Mucosa of rectum (tissue), 2 donors: ENCODE data around the gene CAMK1.

Experiments used
- H3K27ac ChIP-seq, 2 donors: one replicate each; pipeline ENCODE4 v1.7.0; 2013; ENCODE audit warnings: inconsistent platforms in 2 of 2, low read depth in 2 of 2, low read length in 2 of 2
- H3K27me3 ChIP-seq, 2 donors: one replicate each; pipeline ENCODE4 v1.7.0; 2013; ENCODE audit warnings: low read length in 2 of 2; ENCODE audit not compliant: control insufficient read depth in 2 of 2, insufficient read depth in 2 of 2
- H3K36me3 ChIP-seq, 2 donors: one replicate each; pipeline ENCODE4 v1.7.0; 2013; ENCODE audit warnings: low read length in 2 of 2; ENCODE audit not compliant: control insufficient read depth in 2 of 2, insufficient read depth in 2 of 2
- H3K4me1 ChIP-seq, 2 donors: one replicate each; pipeline ENCODE4 v1.7.0; 2013; ENCODE audit warnings: low read length in 2 of 2, mild to moderate bottlenecking in 1 of 2; ENCODE audit not compliant: control insufficient read depth in 2 of 2, insufficient read depth in 2 of 2
- H3K4me3 ChIP-seq, 2 donors: one replicate each; pipeline ENCODE4 v1.7.0; 2013; ENCODE audit warnings: low read length in 2 of 2
- H3K9ac ChIP-seq, 2 donors: one replicate each; pipeline ENCODE4 v1.7.0; 2013; ENCODE audit warnings: low read length in 2 of 2, low read depth in 1 of 2, mild to moderate bottlenecking in 1 of 2
- H3K9me3 ChIP-seq, 2 donors: one replicate each; pipeline ENCODE4 v1.7.0; 2013; ENCODE audit warnings: low read length in 2 of 2; ENCODE audit not compliant: control insufficient read depth in 2 of 2
- donor health status: healthy.
- donor health status: Normal muscosa, but diverticular disease.

CAMK1 gene

DNA sequence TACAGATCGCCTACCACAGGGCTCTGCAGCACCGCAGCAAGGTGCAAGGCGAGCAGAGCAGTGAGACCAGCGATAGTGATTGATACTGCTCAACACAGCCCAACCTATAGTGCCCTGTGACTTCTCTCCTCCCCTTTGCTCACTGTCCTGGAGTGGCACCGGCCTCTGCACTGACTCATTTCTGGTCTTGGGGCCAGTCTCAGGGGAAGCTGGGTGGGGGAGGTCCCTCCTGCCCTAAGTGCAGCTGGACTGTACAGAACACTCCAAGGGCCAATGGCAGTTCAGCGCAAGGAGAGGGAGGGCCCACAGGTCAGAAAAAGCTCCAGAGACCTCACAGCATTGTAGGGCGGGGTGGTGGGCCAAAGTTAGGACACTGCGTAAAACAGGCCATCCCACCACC, 22.5 kb downstream of the CAMK1 start:
- no peaks in the 10 kb centered on the region for H3K27me3 ChIP-seq
- no peaks in the 10 kb centered on the region for H3K9me3 ChIP-seq
- H3K4me1 ChIP-seq = peaks cover 19 to 20% of the 10 kb centered on the region in 2 donors
- no peak overlapping the region for H3K4me3 ChIP-seq
- no peak overlapping the region for H3K27ac ChIP-seq
- no peak overlapping the region for H3K9ac ChIP-seq
- peaks cover 64 to 73% of the 10 kb centered on the region in 2 donors for H3K36me3 ChIP-seq

DNA sequence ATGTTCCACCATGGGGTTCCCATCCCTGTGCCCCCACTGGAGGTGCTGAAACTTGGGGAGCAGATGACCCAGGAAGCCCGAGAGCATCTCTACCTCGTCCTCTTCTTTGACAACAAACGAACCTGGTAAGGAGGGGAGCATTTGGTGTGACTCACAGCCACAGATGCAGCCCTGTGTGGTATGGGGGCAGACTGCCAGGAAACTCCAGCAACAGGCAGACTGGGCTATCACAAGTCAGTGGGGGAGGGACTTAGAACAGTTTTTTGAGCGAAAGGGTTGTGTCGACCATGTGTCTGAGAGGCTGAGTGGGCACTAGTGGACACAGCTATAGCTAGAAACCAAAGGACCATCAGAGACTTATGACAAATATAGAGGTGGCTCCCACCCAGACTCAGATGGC, 23.4 kb downstream of the CAMK1 start:
- Histone ChIP-seq H3K4me3 (no peak overlapping the region), H3K9ac (no peak overlapping the region), H3K9me3 (no peaks in the 10 kb centered on the region), H3K27ac (no peak overlapping the region), H3K27me3 (no peaks in the 10 kb centered on the region), H3K4me1 (peaks cover 16 to 17% of the 10 kb centered on the region in 2 donors), H3K36me3 (peaks cover 65 to 72% of the 10 kb centered on the region in 2 donors)

DNA sequence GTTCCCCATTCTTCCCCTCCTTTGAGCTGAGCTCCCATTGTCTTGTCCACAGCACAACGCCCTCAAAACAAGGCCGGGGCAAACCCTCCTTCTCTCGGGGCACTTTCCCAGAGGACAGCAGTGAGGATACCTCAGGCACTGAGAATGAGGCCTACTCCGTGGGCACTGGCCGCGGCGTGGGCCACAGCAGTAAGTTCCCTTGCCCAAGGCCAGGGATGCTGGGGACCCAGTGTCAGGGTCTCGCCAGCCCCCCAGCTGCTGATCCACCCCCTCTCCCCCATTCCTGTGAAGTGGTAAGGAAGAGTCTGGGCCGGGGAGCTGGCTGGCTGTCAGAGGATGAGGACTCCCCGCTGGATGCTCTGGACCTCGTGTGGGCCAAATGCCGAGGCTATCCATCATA, 24.2 kb downstream of the CAMK1 start:
- Histone ChIP-seq H3K9me3 (no peaks in the 10 kb centered on the region), H3K4me1 (peaks cover 8 to 9% of the 10 kb centered on the region in 2 donors), H3K27me3 (no peaks in the 10 kb centered on the region), H3K27ac (no peak overlapping the region), H3K36me3 (peaks cover 73 to 78% of the 10 kb centered on the region in 2 donors), H3K4me3 (no peak overlapping the region), H3K9ac (no peak overlapping the region)

DNA sequence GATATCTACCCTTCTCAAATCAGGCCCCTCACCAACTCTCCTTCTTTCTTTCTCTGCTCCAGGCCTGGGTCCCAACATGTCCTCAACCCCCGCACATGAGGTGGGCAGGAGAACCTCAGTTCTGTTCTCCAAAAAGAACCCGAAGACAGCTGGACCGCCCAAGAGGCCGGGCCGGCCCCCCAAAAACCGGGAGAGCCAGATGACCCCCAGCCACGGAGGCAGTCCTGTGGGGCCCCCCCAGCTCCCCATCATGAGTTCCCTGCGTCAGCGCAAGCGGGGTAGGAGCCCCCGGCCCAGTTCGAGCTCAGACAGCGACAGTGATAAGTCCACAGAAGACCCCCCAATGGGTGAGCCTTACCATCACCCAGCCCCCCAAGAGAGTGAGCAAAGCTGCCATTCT, 25.6 kb downstream of the CAMK1 start:
- no peak overlapping the region for H3K27ac ChIP-seq
- peaks cover 85 to 92% of the 10 kb centered on the region in 2 donors for H3K36me3 ChIP-seq

DNA sequence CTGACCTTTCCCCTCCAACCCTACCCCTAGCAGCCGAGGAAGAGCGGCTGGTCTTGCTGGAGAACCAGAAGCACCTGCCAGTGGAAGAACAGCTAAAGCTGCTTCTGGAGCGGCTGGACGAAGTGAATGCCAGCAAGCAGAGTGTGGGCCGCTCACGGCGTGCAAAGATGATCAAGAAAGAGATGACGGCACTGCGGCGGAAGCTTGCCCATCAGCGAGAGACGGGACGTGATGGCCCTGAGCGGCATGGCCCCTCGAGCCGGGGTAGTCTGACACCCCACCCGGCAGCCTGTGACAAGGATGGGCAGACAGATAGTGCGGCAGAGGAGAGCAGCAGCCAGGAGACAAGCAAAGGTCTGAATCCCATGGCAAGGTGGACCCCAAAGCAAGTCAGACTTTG, 26.2 kb downstream of the CAMK1 start:
- H3K4me1 ChIP-seq = no peaks in the 10 kb centered on the region
- no peaks in the 10 kb centered on the region for H3K9me3 ChIP-seq
- H3K4me3 ChIP-seq = no peak overlapping the region
- H3K27ac ChIP-seq = no peak overlapping the region
- peaks cover 90 to 98% of the 10 kb centered on the region in 2 donors for H3K36me3 ChIP-seq
- no peaks in the 10 kb centered on the region for H3K27me3 ChIP-seq
- H3K9ac ChIP-seq = no peak overlapping the region

More for the DNA sequence above, 25.6 kb downstream of the CAMK1 start:
- H3K9me3 ChIP-seq = no peaks in the 10 kb centered on the region
- peaks cover 3% of the 10 kb centered on the region in 2 donors for H3K4me1 ChIP-seq
- H3K27me3 ChIP-seq = no peaks in the 10 kb centered on the region
- no peak overlapping the region for H3K9ac ChIP-seq
- no peak overlapping the region for H3K4me3 ChIP-seq

DNA sequence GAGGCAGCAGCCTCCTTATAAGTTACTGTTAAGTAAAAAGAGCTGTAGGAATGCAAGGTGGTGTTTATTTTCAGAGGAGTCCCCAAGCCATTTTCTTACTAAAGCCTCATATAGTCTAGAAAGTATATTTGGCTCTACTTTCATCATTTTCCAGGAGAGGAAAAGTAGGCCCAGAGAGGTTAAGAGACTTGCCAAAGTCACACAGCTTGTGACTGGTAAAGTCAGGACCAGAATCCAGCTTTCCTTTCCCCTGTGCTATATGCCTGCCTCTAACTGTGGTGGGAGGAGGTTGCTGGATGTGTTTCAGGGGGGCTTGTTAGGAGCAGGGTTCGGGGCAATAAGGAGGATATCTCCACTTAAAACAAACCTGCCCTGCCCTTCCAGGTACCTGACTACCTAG, 27.2 kb downstream of the CAMK1 start:
- H3K27ac ChIP-seq = no peak overlapping the region
- no peak overlapping the region for H3K4me3 ChIP-seq
- H3K36me3 ChIP-seq = peaks cover 92 to 98% of the 10 kb centered on the region in 2 donors
- no peaks in the 10 kb centered on the region for H3K9me3 ChIP-seq
- no peak overlapping the region for H3K9ac ChIP-seq
- no peaks in the 10 kb centered on the region for H3K4me1 ChIP-seq
- no peaks in the 10 kb centered on the region for H3K27me3 ChIP-seq

DNA sequence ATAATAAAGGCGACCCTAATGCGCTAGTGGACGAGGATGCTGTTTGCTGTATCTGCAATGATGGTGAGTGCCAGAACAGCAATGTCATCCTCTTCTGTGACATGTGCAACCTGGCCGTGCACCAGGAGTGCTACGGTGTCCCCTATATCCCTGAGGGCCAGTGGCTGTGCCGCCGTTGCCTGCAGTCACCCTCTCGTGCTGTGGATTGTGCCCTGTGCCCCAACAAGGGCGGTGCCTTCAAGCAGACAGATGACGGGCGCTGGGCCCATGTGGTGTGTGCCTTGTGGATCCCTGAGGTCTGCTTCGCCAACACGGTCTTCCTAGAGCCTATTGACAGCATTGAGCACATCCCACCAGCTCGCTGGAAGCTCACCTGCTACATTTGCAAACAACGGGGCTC, 30.6 kb downstream of the CAMK1 start:
- H3K27me3 ChIP-seq = no peaks in the 10 kb centered on the region
- H3K9ac ChIP-seq = no peak overlapping the region
- peaks cover 0 to 2% of the 10 kb centered on the region in 2 donors for H3K4me1 ChIP-seq
- H3K36me3 ChIP-seq = peaks cover 82 to 90% of the 10 kb centered on the region in 2 donors
- H3K4me3 ChIP-seq = no peak overlapping the region
- H3K27ac ChIP-seq = no peak overlapping the region
- H3K9me3 ChIP-seq = no peaks in the 10 kb centered on the region

DNA sequence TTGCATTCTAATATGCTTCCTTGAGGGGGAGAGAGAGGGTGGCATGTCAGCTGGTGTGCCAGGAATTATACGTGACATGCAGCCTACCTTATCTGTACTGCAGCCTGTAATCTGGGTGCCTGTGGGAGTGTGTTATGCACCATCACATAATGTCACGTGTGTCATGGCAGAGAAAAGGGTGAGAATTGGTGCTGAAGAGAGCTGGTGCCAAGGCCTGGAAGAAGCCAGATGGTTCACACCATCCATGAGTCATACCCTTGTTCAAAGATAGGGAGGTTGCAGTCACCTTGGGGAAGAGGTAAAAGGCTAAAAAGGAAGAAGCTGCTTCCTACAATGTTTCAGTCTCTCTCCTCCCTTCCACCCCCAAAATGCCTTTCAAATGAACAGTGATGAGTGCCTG, 32.9 kb downstream of the CAMK1 start:
- Histone ChIP-seq H3K4me1 (peaks cover 10 to 14% of the 10 kb centered on the region in 2 donors), H3K9me3 (no peaks in the 10 kb centered on the region), H3K9ac (no peak overlapping the region), H3K27me3 (no peaks in the 10 kb centered on the region), H3K27ac (no peak overlapping the region), H3K36me3 (peaks cover 64 to 70% of the 10 kb centered on the region in 2 donors), H3K4me3 (no peak overlapping the region)

DNA sequence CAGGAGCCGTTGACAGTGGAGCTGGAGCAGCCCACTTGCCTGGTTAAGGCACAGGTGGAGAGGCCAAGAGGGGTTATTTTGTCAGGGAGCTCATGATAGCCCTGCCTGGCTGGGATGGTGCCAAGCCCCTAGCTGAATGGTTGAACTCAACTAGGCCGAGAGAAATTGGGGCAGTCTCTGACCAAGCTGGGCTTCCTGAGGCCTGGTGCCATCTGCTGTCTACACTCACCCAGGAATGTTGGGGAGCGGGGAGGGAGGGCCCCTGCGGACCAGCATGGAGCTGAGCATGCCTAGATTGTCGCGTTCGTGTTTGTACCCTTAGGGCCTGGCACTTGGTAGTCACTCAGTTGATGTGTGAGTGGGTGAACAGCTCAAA, 37.0 kb downstream of the CAMK1 start:
- H3K9me3 ChIP-seq = no peaks in the 10 kb centered on the region
- peaks cover 28 to 31% of the 10 kb centered on the region in 2 donors for H3K36me3 ChIP-seq
- peak overlapping the region; percentile 43 to 84 for H3K9ac ChIP-seq
- H3K27me3 ChIP-seq = no peaks in the 10 kb centered on the region
- H3K27ac ChIP-seq = no peak overlapping the region
- H3K4me1 ChIP-seq = peaks cover 15 to 16% of the 10 kb centered on the region in 2 donors
- H3K4me3 ChIP-seq = peak overlapping the region; percentile 79 to 84

DNA sequence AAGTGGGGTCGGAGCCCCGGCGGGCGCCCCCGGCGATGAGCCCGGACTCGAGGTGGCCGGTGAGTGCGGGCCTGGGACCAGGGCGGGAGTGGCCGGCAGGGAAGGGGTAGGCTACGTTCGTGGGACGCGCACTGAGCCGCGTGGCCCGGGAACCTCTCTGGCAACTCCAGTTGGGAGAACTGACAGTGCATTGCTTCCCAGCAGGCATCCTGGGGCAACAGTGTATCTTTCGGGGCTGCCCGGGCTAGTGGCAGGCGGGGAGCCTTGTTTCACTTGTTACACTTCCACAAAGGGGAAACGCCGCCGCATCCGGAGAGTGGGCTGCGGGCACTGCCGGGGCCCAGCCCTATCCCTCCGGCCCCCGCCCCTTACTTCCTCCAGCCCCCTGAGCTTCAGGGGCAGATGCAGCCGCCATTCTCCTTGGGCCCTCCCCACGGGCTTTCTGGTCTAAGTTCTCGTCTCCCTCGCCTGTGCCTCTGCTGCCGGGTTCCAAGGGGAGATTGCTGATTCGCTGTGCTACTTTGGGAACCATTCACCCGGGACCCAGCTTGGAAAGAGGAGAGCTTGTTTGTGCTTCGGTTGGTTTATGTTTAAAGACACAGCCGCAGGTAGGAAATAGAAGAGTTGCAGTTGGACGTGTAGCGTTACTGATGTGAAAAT, 37.5 kb downstream of the CAMK1 start:
- H3K9me3 ChIP-seq = no peaks in the 10 kb centered on the region
- no peaks in the 10 kb centered on the region for H3K27me3 ChIP-seq
- H3K36me3 ChIP-seq = peaks cover 22 to 26% of the 10 kb centered on the region in 2 donors
- H3K9ac ChIP-seq = peak overlapping the region; percentile 84 to 94
- peak overlapping the region; percentile 94 to 95 for H3K27ac ChIP-seq
- peak overlapping the region; percentile 79 to 84 for H3K4me3 ChIP-seq
- H3K4me1 ChIP-seq = peaks cover 15 to 16% of the 10 kb centered on the region in 2 donors
